RWPE1 (cell line): ENCODE results near the gene SH3RF3.

Source experiments
- CTCF ChIA-PET: fragments of 350-600 bp; sonication (Branson Sonifier 250); formaldehyde crosslinking; extraction: SDS; loops from one replicate; lab custom pipeline; 2021; lab: Yijun Ruan, JAX
- POLR2A ChIA-PET: fragments of 400-600 bp; formaldehyde crosslinking; extraction: SDS; loops from one replicate; lab custom pipeline; 2020; ENCODE audit warnings: antibody characterized with exemption; ENCODE audit not compliant: low non-redundant PET; lab: Yijun Ruan, JAX
- DNase-seq: peaks from one replicate; pipeline ENCODE4 v3.0.0; 2012; ENCODE audit warnings: low spot score
- H3K27ac ChIP-seq: fragments of 450-650 bp; 2 replicates; pipeline ENCODE4 v1.5.1; 2017
- TF ChIP-seq, protein P1 (sequence below): fragments of 450-650 bp; conservative IDR thresholded peaks from 2 replicates; pipeline ENCODE4 v1.5.1; 2017; ENCODE audit warnings: low read depth, mild to moderate bottlenecking

Gene SH3RF3

DNA sequence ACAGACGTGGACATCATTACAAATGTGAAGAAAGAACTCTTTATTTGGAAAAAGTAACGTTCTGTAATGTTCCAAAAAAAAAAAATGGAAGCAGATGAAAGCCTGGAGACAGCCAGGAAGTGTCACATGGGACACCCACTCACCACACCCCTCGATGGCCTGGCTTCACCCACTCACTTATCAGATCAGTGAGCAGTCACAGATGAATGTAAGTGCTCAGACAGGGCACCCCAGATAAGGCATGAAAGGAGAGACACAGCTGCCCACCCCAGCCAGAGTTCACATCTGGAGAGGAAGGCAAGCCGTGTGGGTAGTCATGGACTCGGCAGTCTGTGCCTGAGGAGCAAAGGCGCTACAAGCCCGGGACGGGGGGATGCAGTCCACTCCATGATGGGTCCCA, 379.6 kb downstream of the SH3RF3 start:
- TF ChIP-seq, protein P1, sequence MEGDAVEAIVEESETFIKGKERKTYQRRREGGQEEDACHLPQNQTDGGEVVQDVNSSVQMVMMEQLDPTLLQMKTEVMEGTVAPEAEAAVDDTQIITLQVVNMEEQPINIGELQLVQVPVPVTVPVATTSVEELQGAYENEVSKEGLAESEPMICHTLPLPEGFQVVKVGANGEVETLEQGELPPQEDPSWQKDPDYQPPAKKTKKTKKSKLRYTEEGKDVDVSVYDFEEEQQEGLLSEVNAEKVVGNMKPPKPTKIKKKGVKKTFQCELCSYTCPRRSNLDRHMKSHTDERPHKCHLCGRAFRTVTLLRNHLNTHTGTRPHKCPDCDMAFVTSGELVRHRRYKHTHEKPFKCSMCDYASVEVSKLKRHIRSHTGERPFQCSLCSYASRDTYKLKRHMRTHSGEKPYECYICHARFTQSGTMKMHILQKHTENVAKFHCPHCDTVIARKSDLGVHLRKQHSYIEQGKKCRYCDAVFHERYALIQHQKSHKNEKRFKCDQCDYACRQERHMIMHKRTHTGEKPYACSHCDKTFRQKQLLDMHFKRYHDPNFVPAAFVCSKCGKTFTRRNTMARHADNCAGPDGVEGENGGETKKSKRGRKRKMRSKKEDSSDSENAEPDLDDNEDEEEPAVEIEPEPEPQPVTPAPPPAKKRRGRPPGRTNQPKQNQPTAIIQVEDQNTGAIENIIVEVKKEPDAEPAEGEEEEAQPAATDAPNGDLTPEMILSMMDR: no peak
- DNase-seq: no peak
- H3K27ac ChIP-seq: no peak overlapping the region
- ChIA-PET POLR2A (no interaction called here), CTCF (no interaction called here)

DNA sequence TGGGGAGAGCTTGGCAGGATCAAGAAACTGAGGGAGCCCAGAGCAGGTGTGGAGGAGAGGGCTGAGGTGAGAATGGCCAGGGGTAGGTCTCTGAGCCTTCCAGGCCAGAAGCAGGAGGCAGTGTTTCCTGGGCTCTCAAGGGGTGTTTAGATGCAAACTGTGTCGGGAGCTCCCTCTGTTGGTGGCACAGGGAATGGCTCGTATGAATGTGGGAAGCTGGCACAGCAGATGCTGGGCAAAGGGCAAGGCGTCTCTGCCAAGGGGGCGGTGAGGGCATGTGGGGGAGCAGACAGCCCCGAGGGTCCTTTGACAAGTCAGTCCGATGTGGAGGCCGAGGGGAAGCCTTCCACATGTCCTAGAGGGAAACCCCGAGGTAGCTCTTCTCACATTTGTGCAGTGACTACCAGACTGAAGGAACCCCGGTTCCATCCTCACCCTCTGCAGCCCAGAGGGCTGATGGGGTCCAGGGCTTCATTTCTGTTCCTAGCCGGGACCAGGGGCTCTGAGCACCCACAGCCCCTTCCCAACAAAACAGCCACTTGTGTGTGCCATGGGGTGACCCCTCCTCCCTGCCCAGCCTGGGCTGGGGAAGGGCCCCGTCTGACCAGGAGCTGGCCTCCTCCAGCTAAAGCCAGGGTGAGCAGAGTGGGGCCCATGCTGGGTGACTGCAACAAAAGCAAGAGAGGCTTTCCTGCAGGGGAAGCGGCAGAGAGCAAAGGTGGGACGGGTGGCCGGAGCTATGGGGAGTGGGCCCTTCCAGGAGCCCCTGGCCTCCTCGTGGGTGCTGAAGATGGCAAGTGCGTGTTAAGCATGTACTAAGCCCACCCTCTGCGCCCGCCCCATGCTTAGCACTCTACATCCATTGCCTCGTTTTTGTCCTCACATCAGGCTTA, 381.4 kb downstream of the SH3RF3 start:
- H3K27ac ChIP-seq: no peak overlapping the region
- POLR2A ChIA-PET: no interaction called here
- DNase-seq: peak; percentile 72
- CTCF ChIA-PET: interaction anchor here (0.5 to 1.4 kb wide), 34 partner anchors 10 to 1316 kb away, joined by 3 to 13 read pairs (median 3); partner anchors contain the start of genes EDAR and SH3RF3
- TF ChIP-seq, protein P1: peak; percentile 93

DNA sequence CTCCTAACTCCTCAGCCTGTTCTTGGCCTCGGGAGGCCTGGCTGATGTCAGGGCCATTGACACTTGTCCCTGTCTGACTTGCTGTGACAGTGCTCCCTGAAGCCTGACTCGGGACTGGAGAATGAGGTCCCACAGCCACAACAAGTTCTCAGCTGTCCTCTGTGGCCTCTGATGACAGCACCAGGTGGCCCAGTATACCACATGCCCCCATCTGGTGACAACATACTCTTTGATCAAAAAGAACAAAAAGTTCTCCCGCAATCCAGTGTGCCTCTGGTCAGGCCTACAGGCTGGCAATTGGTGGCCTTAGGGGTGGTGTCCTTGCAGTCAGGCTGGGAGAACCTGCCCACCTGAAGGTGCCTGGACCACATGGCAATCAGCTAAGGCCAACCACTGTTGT, 382.2 kb downstream of the SH3RF3 start:
- ChIA-PET CTCF (interaction anchor here (0.6 to 1.5 kb wide), 5 partner anchors 11 to 382 kb away, joined by 3 to 8 read pairs (median 3); partner anchors contain the start of gene SH3RF3), POLR2A (no interaction called here)
- H3K27ac ChIP-seq: no peak overlapping the region
- DNase-seq: no peak
- TF ChIP-seq, protein P1: no peak

DNA sequence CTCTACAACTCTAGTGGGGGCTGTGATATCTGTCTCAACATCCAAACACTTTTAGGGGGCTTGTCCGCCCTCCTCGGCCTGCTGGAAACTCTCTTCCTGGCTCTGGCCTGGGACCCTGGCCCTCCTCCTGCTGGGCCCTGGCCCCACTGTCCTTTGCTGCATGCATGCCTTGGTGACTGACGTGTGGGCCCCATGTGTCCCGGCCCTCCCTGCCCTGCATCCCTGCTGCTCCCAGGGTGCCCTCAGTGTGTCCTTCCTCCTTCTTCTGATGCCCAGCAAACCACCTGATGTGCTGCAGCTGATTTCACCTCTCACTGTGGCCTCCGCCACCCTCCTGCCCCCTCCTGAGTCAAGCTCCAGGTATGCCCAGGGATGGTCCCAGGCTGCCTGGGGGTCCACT, 383.1 kb downstream of the SH3RF3 start:
- ChIA-PET CTCF (interaction anchor here (1.5 kb wide), 1 partner anchor 383 kb away, joined by 3 read pairs; the partner anchor contains the start of gene SH3RF3), POLR2A (no interaction called here)
- TF ChIP-seq, protein P1: no peak
- no peak overlapping the region for H3K27ac ChIP-seq
- no peak for DNase-seq

DNA sequence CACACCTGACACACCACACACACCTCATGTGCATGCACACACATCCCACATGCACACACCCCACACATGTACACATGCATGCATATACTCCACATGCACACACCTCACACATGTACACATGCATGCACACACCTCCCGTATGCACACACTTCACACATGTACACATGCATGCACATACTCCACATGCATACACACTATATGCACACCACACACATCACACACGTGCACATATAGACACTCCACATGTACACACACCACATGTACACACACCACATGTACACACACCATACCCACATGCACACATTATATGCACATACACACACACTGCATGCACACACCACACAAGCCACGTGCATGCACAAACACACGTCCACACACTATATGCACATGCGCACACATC, 384.2 kb downstream of the SH3RF3 start:
- POLR2A ChIA-PET: no interaction called here
- CTCF ChIA-PET: interaction anchor here (0.6 kb wide), 1 partner anchor 380 kb away, joined by 3 read pairs; no protein-coding TSS in a partner anchor
- H3K27ac ChIP-seq: no peak overlapping the region
- TF ChIP-seq, protein P1: no peak
- no peak for DNase-seq

DNA sequence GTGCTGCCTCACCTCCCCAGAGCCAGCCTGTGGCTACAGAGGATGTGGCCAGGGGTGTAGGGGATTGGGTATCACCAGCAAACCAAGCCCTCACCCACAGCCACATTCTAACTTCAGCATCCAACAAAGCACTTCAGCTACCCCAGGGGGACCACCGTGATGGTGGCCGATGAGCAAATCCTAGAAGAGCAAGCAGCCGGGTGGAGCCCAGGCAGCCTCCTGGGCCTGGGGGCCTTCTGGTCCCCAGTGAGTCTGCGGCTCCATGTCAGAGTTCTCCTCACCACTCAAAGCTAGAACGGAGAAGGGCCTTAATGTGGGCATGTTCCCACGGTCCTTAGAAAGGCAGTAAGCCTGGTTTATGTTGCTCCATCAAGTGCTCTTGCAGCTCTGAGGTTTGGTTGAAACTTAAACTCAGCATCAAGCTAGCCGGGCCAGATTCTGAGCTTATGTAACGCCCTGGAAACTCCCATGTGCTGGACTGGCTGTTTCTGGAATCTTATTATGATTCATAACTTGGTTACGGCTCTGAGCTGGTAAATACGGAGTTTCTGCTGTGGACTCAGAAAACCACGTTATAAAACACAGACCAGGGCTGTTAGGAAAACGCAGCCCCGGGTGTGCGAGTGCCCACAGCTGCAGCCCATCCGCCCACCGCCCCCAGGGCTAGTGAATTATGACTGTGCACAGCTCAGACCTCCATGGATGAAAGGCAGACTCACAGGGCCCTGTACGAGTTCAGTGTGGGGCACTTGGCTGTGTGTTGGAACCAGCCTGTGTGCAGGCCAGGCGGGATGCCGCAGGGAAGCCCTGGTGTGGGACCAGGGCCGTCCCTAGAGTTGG, 385.0 kb downstream of the SH3RF3 start:
- ChIA-PET CTCF (interaction anchor here (0.7 kb wide), 1 partner anchor 161 kb away, joined by 5 read pairs; no protein-coding TSS in a partner anchor), POLR2A (interaction anchor here (0.5 kb wide), 1 partner anchor 367 kb away, joined by 3 read pairs; no protein-coding TSS in a partner anchor)
- TF ChIP-seq, protein P1: no peak
- peak overlapping the region; percentile 62 for H3K27ac ChIP-seq
- peak; percentile 68 for DNase-seq
